ENCODE measurements around the gene MACROD2. TPM values are rescaled to one million over a fixed set of nuclear protein-coding genes. Genes with fewer than 3 reads are reported as not detected.

Gene MACROD2
- total RNA-seq, 1 donor from 2014 or later, result 3.8 TPM

DNA sequence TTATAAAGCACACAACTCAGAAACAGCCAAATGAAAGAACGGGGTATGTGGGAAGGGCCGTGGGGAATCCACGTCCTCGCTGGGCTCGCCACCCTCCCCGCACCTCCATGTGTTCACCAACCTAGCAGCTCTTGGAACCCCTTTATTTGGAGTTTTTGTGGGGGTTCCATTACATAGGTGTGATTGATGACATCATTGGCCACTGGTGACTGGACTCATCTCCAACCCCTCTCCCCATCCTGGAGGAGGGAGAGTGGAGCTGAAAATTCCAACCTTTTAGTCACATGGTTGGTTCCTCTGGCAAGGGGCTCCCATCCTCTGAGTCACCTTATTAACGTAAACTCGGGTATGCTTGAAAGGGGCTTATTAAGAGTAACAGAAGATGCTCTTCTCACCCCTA, 934.1 kb downstream of the MACROD2 start:
- DNase-seq (ENCODE audit: low spot score), result no peak

DNA sequence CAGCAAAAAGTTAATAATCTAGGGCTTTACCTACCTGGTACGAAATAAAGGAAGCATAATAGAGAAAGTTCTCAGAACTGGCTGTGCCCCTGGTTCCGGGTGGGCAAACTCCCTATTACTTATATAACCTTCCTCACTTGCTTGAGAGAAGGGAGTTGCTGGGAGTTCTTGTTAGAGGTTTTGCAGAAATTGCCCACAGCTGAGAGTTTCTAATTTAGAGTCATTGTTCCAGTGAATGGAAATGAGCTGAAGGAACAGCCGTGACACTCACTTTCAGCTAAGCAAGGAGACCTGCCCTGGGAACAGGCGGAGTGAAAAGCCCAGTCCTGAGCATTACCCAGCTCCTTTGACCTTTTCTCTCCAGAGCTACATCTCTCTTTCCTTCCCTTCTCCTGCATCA, 936.7 kb downstream of the MACROD2 start:
- no peak for DNase-seq (ENCODE audit: low spot score)

GRCh38 chr20:14935285-14935684, 940.0 kb downstream of the MACROD2 start:
- no peak for DNase-seq (ENCODE audit: low spot score)

DNA sequence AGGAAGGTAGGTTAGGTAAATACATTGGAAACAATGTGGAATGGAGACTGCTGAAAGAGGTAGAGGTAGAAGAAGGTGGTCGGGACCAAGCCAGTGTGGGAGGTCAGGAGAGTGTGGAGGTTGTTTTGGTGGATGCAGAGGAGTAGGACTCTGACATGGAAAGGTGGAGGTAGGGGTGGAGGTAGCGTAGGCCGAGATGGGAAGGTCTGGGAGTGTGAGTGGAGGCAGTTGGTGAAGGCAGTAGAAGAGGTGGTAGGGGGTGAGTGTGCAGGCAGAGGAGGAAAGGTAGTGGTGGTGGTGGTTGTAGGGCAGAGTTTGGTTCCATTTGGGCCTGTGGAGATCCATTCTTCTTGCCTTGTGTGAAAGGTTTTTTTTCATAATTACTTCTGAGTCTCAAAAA, 941.7 kb downstream of the MACROD2 start:
- no peak for DNase-seq (ENCODE audit: low spot score)

DNA sequence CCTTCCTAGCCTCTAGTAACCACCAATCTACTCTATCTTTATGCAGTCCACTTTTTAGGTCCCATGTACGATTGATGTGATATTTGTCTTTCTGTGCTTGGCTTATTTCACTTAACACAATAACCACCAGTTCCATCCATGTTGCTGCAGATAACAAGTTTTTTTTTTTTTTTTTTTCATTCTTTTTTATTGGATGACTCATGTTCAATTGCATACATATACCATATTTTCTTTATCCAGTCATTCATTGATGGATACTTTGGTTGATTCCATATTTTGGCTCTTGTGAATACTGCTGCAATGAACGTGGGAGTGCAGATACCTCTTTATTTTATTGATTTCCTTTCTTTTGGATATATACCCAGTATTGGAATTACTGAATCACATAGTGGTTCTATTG, 942.5 kb downstream of the MACROD2 start:
- no peak for DNase-seq (ENCODE audit: low spot score)

DNA sequence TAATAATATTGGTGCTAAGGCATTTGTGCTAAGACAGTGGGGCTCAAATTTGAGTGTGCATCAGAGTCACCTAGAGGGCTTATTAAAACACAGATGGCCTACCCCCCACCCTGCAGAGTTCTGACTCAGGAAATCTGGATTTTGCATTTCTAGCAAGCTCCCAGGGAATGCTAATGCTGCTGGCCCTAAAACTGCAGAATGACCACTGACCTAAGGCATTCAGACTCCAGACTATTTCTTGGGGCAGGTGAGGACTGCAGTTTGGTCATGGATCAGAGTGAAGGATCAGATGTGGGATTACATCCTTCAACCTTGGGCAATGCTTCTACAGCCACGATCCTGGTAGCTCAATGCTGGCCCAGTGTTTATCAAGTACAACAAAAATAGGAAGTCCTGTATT, 952.2 kb downstream of the MACROD2 start:
- no peak for DNase-seq (ENCODE audit: low spot score)

- DNase-seq (ENCODE audit: low spot score), result no peak
These were observed 952.6 kb downstream of the MACROD2 start for GRCh38 chr20:14947946-14948345.

DNA sequence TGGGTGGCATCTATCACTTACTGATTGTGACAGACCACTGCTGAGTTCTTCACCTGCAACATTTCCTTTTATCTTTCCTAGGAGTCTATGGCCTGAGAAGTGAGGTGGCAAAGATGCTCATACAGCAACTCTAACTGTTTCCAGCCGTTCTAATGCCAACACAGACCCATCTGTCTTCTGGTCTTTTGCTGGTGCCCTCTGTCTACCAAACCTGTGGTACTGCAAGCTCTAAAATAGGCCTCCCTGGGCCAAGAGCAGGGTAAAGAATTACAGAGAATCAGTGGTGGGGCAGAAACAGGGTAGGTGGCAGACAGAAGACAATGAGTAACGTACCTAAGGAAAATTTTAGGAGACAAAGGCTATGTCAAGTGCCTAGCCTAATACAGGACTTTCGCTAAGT, 953.1 kb downstream of the MACROD2 start:
- no peak for DNase-seq (ENCODE audit: low spot score)

GRCh38 chr20:14950633-14951032, 955.3 kb downstream of the MACROD2 start:
- no peak for DNase-seq (ENCODE audit: low spot score)

GRCh38 chr20:14951105-14951504, 955.8 kb downstream of the MACROD2 start:
- DNase-seq (ENCODE audit: low spot score), result no peak

DNA sequence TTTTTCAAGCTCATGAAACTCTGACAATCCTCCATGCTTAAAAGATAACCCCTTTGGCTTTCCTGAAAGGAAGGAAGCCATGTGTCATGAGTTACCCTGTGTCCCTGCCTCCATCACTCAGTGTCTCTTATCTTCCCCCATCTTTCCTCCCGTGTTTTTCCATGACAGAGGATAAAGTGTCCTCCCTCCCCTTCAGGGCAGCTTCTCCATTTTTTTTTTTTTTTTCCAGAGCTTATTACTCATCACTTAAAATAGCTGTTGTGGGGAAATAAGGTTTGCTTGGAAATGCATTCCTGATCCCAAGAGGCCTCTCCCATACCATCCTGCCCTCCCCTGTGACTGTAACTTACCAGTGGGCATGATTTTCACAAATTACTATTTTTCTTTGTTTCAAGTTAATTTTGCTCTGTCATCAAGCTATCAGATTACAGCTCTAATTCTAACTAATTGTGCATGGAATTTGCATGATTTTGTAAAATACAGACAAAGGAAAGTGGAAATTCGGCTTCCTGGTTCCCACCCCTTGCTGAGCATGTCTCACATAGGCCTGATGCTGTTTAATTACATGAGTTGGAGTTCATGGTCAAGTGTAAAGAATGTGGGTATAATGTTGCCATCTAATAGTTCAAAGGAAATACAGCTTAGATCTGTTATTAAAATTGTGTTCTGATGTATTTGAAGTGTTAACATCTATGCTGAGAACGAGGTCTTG, 956.5 kb downstream of the MACROD2 start:
- no peak for DNase-seq (ENCODE audit: low spot score)

- no peak for DNase-seq (ENCODE audit: low spot score)
These were observed 958.4 kb downstream of the MACROD2 start for GRCh38 chr20:14953736-14954135.

DNA sequence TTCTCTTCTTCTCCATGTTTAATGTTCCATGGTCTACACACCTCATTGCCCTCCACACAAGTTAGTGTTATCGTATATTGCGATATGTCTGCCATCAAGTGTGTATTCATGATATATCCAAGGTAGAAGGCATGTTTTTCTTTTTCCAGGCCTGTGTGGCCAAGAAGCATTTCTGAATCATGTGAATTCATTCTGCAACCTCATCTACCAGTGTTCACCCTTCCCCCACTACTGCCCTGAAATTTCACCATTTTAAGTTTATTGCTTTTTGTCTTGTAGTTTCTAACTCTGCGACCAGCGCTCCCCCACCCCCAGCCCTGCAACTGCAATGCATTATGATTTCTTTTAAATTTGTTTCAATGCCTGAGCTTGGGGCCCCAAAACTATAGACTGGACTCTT, 960.1 kb downstream of the MACROD2 start:
- DNase-seq (ENCODE audit: low spot score), result no peak

GRCh38 chr20:14956026-14956425, 960.7 kb downstream of the MACROD2 start:
- no peak for DNase-seq (ENCODE audit: low spot score)

DNA sequence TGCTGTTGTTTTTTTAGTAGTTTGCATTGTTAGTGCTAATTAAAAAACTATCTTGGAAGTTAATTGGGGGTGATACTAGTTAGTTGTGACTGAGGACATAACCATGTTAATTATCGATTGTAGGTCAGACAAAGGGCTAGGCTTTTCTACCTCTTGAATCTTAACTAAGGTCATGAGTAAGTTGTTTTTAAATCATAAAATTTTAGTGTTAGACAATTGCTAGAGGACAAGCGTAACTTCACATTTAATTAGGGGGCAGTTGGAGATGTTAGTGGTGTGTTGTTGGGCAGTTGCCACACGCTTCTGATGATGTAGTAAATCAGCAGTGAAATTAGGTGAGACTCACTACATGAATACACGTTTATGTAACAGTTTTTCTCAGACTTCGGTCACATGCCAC, 961.2 kb downstream of the MACROD2 start:
- no peak for DNase-seq (ENCODE audit: low spot score)

- no peak for DNase-seq (ENCODE audit: low spot score)
These were observed 962.1 kb downstream of the MACROD2 start for GRCh38 chr20:14957402-14957801.

DNA sequence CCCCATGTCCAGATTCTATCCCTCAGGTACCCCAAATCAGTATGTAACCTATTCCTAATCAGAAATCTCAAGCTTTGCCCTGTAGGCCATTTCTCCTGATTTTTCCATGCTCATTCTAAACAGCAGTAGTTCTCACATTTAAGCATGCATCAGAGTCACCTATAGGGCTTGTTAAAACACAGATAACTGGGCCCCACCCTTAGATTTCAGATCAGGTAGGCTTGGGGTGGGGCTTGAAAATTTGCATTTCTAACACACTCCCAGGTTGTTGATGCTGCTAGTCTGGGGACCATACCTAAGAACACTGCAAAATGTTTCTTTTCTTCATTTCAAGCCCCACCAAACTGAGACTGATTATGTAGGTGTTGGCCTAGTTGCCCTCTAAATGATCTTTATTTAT, 963.3 kb downstream of the MACROD2 start:
- DNase-seq (ENCODE audit: low spot score), result no peak

DNA sequence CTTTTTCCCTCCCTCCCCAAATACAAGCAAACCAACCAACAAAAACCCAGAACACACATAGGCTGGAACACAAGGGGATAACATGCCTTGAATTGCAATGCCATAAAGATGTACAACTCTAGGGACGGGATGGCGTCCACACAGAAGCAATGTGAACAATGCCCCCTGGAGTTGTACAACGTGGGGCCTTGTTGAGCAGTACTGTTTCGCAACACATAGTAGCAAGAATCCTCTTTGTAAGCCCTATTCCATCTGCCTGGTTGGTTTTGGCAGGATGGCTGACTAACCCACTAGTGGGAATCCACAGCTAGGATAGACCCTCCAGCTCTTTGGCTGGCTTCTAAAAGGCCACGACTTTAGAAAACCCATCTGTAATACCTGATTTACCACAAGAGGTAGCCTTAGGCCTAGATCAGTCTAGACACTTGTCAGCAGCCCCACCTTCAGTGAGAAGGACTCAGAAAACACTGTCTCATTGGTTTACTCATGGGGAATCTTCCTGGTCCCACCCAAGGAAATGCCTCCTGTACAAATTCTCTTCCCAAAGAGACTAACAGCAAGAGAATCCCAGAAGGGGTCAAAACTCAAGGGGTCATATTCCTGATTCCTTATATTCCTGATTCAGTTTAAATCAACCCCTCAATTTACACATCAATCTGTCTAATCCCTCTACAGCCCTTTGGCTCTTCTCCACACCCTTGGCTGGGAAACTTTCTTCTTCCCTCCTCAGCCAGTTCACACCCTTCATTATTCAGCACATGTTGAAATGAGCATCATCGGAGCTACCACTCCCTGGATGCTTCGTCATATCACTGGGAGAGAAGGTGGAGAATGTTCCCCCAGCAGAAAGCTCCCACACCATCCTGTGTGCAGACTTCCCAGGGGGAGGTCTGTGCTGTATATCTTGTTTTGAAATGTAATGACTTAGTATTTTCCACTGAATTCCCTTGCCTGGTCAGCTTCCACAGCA, 964.5 kb downstream of the MACROD2 start:
- no peak for DNase-seq (ENCODE audit: low spot score)

DNA sequence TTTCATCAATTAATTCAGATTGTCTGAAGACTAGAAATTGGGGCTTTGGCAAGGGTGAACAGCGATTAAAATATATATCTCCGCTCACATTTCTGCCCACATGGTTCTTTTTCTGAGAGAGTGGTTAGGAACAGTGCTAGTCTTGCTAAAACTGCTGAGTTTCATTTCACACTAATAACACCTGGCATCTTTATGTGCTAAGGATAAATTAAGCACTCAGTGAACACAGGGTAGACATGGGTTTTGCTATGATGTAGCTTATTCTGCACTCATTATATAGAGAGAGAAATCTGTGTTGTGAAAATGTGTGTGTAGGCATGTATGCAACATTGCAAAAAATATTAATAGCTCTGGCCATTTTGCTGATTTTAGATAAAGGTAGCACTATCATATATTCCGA, 965.5 kb downstream of the MACROD2 start:
- no peak for DNase-seq (ENCODE audit: low spot score)

DNA sequence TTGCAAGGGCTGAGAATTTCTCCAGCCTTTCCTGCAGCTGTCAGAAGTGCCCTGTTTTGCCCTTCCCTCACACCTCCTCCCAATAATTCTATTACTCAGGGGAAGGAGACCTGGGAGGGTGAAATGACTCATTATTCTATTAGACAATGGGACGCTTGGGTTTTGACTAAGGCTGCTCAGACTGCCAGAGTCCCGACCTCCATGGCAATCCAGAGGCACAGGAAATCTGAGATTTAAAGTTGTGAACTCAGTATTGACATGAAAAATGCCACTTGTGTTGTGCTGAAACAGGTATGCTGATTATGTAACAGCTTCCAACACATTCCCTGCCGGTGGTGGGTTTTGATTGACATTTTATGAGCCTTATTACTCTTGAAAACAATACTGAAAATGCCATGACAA, 967.9 kb downstream of the MACROD2 start:
- no peak for DNase-seq (ENCODE audit: low spot score)

DNA sequence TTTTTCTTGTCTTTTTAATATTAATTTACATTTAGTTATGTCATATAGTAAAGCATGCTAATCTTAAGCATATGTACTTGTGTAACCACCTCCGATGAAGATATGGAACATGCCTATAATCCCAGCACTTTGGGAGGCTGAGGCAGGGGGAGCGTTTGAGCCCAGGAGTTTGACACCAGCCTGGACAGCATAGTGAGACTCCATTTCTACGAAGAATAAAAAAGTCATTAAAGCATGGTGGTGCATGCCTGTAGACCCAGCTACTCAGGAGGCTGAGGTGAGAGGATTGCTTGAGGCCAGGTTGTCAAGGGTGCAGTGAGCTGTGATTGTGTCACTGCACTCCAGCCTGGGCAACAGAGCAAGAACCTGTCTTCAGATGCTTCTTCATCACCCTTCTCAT, 970.9 kb downstream of the MACROD2 start:
- no peak for DNase-seq (ENCODE audit: low spot score)

GRCh38 chr20:14966808-14967207, 971.5 kb downstream of the MACROD2 start:
- no peak for DNase-seq (ENCODE audit: low spot score)

DNA sequence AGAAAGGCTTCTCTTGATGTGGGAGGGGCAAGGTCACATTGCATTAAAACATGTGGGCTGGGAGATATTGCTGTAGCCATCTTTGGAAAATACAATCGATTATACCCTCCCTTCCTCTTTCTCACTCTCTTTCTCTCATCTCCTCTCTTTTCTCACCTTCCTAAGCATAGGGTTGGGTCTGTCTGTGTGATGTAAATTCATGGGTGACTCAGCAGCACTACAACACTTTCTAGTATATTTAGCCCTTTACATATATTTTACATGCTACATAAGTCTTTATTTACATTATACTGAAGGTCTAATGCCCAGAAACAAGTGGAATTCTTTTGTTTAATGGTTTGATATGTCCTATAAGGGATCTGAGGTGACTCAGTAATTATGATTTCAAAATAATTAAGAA, 976.9 kb downstream of the MACROD2 start:
- DNase-seq (ENCODE audit: low spot score), result no peak

All from mesenteric fat pad (tissue), 1 donor.